T-helper 2 cell treated with Interferon-gamma antibody and Interleukin-4, amounts not matched to agents 100 ng/mL and 5 ng/mL, for 36 hours (primary cell): ENCODE data around the gene PTOV1. TPM values are rescaled to one million over a fixed set of nuclear protein-coding genes. Genes with fewer than 3 reads are reported as not detected.

Experiments used
- intact Hi-C: fragments of 100-400 bp; cut with micrococcal nuclease; formaldehyde crosslinking; loops from one replicate; pipeline ENCODE4 v1.15.1; 2023
- total RNA-seq: library from RNA; stranded (reverse); gene quantifications from 2 replicates; pipeline ENCODE4 v1.2.3, GENCODE V29; 2022

PTOV1 gene
- total RNA-seq, 1 donor from 2014 or later, result 96.0 TPM

DNA sequence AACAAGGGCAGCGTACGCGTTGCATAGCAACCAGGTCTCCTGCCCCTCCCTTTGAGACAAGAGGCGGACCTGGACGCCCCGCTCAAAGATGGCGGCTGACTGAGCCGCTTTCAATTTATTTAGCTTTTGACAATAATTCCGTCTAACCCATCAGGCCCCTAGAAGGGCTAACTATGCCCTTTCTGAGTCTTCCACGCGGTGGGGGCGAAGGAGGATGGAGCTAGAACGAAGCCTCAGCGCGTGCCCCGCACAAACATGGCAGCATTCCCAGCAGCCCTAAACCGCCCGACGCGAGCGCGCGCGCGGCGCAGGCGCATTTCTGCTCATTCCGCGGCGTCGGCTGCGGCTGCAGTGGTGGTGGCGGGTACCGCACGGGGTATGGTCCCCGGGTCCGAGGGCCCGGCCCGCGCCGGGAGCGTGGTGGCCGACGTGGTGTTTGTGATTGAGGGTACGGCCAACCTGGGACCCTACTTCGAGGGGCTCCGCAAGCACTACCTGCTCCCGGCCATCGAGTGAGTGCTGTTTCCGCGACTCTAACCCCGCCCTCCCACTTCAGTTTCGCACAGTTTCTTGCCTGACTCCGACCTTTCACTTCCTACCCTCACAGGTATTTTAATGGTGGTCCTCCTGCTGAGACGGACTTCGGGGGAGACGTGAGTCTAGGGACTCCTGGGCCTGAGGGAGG lies 32.9 kb upstream of the PTOV1 start, which contains the start of gene MED25:
Gene MED25, plus strand, starts transcription at position 326 of the 685 bp plus-strand sequence. Its CDS starts 53 bp downstream, at position 379.
- intact Hi-C loops, result loop anchor here (1.0 to 2.0 kb wide), 3 partner anchors 32 to 322 kb away; partner anchors contain the start of genes PNKP and RPS11

DNA sequence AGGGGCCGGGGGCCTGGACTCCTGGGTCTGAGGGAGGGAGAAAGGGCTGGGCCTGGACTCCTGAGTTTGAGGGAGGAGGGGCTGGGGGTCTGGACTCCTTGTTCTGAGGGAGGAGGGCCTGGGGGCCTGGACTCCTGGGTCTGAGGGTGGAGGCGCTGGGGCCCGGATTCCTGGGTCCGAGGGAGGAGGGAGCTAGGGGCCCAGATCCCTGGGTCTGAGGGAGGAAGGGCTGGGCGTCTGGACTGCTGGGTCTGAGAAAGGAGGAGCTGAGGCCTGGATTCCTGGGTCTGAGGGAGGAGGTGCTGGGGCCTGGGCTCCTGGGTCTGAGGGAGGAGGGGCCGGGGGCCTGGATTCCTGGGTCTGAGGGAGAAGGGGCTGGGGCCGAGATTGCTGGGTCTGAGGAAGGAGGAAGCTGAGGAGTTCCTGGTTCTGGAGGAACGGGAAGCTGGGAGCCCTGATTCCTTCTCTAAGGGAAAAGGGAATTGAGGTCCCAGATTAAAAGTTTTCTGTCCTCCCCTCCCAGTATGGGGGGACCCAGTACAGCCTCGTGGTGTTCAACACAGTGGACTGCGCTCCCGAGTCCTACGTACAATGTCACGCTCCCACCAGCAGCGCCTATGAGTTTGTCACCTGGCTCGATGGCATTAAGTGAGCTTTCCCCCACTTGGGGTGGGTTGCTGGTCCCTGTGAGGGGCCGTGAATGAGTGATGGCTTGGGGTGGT lies 32.1 kb upstream of the PTOV1 start:
- intact Hi-C loops, result loop anchor here (1.0 to 2.0 kb wide), 2 partner anchors 48 to 323 kb away; partner anchors contain the start of genes PNKP and RPS11

DNA sequence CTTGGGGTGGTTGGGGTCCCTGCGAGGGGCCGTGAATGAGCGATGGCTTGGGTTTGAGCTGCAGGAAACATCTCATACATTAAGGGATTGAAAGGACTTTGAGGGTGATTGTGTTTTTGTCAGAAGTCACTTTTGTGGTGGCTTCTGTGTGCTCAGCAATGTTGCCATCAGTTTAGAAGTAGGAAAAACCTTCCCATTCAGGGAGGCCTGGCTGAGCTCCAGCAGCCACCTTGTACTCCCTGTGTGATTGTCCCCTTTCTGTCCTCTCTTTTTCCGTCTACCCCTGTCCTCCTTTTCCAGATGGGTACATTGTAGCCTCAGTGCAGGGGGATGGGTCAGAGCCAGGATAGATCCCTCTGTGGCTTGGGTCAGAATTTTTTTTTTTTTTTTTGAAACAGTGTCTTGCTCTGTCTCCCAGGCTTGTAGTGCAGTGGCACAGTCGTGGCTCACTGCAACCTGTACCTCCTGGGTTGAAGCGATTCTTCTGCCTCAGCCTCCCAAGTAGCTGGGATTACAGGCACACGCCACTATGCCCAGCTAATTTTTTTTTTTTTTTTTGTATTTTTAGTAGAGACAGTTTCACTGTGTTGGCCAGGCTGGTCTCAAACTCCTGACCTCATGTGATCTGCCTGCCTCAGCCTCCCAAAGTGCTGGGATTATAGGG lies 31.4 kb upstream of the PTOV1 start:
- intact Hi-C loops, result loop anchor here (2.0 kb wide), 1 partner anchor 47 kb away; the partner anchor contains the start of gene PNKP

- intact Hi-C loops, result no loop called here
Observed at GRCh38 chr19:49820125-49820524, 30.8 kb upstream of the PTOV1 start.

- intact Hi-C loops, result no loop called here
Observed at GRCh38 chr19:49823472-49823871, 27.5 kb upstream of the PTOV1 start.

- intact Hi-C loops, result no loop called here
Observed at GRCh38 chr19:49824662-49825061, 26.3 kb upstream of the PTOV1 start.

GRCh38 chr19:49827034-49827433 lies 23.9 kb upstream of the PTOV1 start:
- intact Hi-C loops, result no loop called here

DNA sequence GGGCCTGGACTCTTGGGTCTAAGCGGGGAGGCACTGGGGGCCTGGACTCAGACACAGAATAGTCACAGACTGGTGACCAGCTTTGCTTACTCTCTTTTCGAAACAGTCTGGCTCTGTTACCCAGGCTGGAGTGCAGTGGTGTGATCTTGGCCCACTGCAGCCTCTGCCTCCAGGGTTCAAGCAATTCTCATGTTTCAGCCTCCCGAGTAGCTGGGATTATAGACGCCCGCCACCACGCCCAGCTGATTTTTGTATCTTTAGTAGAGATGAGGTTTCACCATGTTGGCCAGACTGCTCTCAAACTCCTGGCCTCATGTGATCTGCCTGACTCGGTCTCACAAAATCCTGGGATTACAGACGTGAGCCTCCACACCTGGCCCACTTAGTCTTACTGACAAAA lies 21.8 kb upstream of the PTOV1 start:
- intact Hi-C loops, result no loop called here

DNA sequence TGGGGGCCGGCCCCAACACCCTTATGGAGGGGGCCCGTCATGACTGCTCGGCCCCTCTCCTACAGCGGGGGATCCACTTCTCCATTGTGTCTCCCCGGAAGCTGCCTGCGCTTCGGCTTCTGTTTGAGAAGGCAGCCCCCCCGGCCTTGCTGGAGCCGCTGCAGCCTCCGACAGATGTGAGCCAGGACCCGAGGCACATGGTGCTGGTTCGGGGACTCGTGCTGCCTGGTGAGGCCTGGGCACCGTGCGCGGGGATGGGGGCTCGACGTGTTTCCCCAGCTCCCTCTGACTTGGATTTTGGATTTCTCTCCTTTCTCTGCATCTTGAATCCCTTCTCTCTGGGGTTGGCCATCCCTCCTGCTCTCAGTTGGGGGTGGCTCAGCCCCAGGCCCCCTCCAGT lies 21.2 kb upstream of the PTOV1 start:
- intact Hi-C loops, result no loop called here

- intact Hi-C loops, result no loop called here
Observed at GRCh38 chr19:49830766-49831165, 20.2 kb upstream of the PTOV1 start.

GRCh38 chr19:49831592-49831991 lies 19.4 kb upstream of the PTOV1 start:
- intact Hi-C loops, result no loop called here

- intact Hi-C loops, result no loop called here
Observed at GRCh38 chr19:49832556-49832955, 18.4 kb upstream of the PTOV1 start.

DNA sequence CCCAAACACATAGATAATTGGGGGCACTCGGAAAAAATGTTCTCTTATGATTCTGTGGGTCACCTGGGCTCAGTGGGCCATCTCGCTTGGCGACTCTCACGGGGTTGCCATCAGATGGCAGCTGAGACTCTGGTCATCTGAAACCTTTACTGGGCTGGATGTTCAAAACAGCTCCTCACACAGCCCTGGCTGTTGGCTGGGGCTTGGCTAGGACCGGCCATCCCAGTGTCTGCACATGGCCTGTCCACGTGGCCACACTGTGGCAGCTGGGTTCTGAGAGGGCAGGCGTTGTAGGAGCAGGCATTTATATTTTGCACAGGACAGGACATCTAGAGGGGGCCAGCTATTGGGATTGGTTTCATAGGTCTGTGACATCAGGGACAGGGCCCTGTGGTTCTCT lies 17.4 kb upstream of the PTOV1 start:
- intact Hi-C loops, result no loop called here

DNA sequence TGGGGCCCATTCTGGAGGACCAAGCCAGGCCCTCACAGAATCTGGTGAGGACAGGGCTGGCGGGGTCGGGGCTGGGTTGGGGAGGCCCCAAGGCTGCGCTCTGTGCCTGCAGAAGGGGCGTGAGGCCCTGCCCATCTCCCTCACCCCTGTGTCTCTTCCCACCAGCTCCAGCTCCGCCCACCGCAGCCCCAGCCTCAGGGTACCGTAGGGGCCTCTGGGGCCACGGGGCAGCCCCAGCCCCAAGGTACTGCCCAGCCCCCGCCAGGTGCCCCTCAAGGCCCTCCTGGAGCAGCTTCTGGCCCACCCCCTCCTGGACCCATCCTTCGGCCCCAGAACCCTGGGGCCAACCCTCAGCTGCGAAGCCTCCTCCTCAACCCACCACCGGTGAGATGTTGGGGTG lies 15.4 kb upstream of the PTOV1 start:
- intact Hi-C loops, result no loop called here

GRCh38 chr19:49836176-49837008 lies 14.6 kb upstream of the PTOV1 start:
- intact Hi-C loops, result no loop called here

DNA sequence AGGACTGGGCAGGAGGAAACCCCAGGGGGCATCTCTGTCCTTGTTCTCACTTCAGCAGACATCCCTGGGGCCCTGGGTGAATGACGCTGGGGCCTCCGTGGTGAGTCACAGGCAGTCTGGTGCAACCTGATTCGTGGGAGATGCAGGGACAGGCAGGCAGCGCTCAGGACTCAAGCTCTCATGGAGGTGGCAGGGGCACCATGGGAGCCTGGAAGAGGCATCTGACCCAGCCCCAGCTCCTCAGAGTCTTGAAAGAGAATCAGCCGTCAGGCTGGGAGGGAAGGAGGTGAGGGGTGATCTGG lies 14.0 kb upstream of the PTOV1 start:
- intact Hi-C loops, result no loop called here

DNA sequence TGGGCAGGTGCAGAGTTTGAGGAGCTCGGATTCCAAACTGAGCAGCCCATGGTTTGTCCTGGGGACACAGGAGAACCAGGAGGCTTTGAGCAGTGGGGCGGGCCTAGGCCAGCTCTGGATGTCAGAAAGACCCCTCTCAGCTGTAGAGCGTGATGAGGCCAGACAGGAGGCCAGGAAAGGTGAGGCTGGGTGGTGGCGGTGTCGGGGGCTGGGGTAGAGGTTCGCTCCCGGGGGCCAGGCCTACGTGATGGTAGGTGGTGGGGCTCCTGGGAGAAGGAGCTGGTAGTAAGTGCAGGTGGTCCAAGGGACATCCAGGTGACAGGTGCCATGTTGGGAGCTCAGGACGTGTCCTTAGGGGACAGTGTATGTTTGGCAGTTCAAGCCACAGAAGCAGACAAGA lies 13.5 kb upstream of the PTOV1 start:
- intact Hi-C loops, result no loop called here

DNA sequence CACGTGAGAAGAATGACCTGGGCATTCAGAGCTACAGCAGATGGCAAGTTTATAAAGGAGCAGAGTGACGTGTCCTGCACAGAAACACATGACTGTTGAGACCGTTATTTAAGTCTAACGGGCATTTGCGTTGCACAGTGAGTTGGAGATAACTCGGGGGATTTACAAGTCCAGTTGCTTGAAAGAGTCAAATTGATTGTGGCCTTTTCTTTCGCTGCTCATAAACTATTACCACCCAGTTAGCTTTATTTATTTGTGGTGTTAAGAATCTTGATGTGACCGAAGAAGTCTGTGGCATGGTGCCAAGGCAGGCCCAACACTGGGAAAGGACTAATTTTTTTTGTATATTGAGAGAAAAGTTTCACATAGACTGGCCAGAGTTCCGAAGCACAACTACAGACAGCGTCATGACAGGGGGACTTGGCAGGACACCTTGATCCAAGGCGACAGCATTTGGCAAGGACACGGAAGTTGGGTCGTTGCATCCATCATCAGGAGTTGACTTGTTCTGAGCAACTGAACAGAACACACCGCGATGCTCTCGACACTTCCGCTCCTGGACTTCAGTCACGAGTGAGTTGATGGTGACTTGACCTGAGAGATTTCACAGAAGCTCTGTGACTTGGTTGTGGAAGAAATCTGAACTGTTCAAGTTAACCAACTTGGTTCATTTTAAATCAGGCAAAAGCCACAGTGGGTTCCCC lies 11.9 kb upstream of the PTOV1 start:
- intact Hi-C loops, result no loop called here

- intact Hi-C loops, result no loop called here
Observed at GRCh38 chr19:49839713-49840112, 11.2 kb upstream of the PTOV1 start.

DNA sequence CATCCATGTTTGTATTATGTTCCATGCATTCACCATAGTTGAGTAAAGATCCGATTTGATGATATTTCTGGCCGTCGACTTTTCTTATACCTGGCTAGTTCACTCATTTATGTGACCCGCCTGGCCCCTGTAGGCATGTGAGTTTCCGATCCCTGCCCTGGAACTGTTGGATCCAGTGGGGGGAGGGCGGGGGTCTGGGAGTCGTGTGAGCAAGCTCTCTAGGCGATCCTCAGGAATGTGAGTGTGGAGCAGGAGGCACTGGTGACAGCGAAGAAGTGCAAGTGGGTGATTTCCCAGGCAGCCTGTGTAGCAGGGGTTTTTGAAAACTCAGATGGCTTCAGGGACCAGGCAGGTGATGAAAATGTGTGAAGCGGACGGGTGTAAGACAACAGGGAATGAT lies 10.6 kb upstream of the PTOV1 start:
- intact Hi-C loops, result no loop called here

- intact Hi-C loops, result no loop called here
Observed at GRCh38 chr19:49840736-49841249, 10.2 kb upstream of the PTOV1 start.
